Liver (tissue), 9 donors: ENCODE data around the gene CYB5RL. TPM values are rescaled to one million over a fixed set of nuclear protein-coding genes. Genes with fewer than 3 reads are reported as not detected.

Experiments used
- DNase-seq: peaks from one replicate; pipeline ENCODE4 v3.0.0-alpha.2; 2017; ENCODE audit warnings: low spot score
- H3K27ac ChIP-seq, 2 donors: one replicate each; pipeline ENCODE4 v1.7.0; 2013; ENCODE audit warnings: inconsistent platforms in 2 of 2, low read length in 2 of 2, control low read depth in 1 of 2, low read depth in 1 of 2, mild to moderate bottlenecking in 1 of 2
- H3K27me3 ChIP-seq, 4 donors: one replicate each; pipeline versions ENCODE4 v1.6.1 to v1.7.0; 2013; ENCODE audit warnings: low read length in 3 of 4, inconsistent platforms in 1 of 4, mild to moderate bottlenecking in 1 of 4, moderate library complexity in 1 of 4; ENCODE audit not compliant: control insufficient read depth in 4 of 4, insufficient read depth in 4 of 4
- H3K36me3 ChIP-seq, 4 donors: one replicate each; pipeline versions ENCODE4 v1.6.1 to v1.7.0; 2013; ENCODE audit warnings: low read length in 3 of 4, mild to moderate bottlenecking in 3 of 4, low read depth in 1 of 4, moderate library complexity in 1 of 4; ENCODE audit not compliant: control insufficient read depth in 4 of 4, insufficient read depth in 3 of 4
- H3K4me1 ChIP-seq, 4 donors: one replicate each; pipeline versions ENCODE4 v1.6.1 to v1.7.0; 2013; ENCODE audit warnings: low read length in 3 of 4, mild to moderate bottlenecking in 3 of 4, moderate library complexity in 1 of 4; ENCODE audit not compliant: control insufficient read depth in 4 of 4, insufficient read depth in 4 of 4
- H3K4me3 ChIP-seq, 3 donors: one replicate each; pipeline versions ENCODE4 v1.6.1 to v1.7.0; 2013; ENCODE audit warnings: low read length in 3 of 3, control low read depth in 1 of 3, low read depth in 1 of 3, mild to moderate bottlenecking in 1 of 3
- H3K9ac ChIP-seq, 2 donors: one replicate each; pipeline ENCODE4 v1.7.0; 2013; ENCODE audit warnings: low read length in 2 of 2, mild to moderate bottlenecking in 2 of 2, moderate library complexity in 2 of 2, control low read depth in 1 of 2, low read depth in 1 of 2
- H3K9me3 ChIP-seq, 4 donors: one replicate each; pipeline versions ENCODE4 v1.6.1 to v1.7.0; 2013; ENCODE audit warnings: low read length in 3 of 4; ENCODE audit not compliant: control insufficient read depth in 4 of 4
- EGR1 ChIP-seq, 2 donors: IDR thresholded peaks; 2 replicates each; pipeline ENCODE4 v1.6.1; 2016 to 2018; ENCODE audit warnings: antibody characterized with exemption in 2 of 2, low read depth in 2 of 2
- FOXA2 ChIP-seq: IDR thresholded peaks from 2 replicates; pipeline ENCODE4 v1.6.1; 2016; ENCODE audit warnings: antibody characterized with exemption
- GABPA ChIP-seq, 2 donors: IDR thresholded peaks in 1 of 2; conservative IDR thresholded peaks in 1 of 2; 2 replicates each; pipeline ENCODE4 v1.6.1; 2016; ENCODE audit warnings: antibody characterized with exemption in 2 of 2, mild to moderate bottlenecking in 1 of 2, moderate library complexity in 1 of 2
- HNF4A ChIP-seq, 2 donors: conservative IDR thresholded peaks; 2 replicates each; pipeline ENCODE4 v1.6.1; 2016; ENCODE audit warnings: antibody characterized with exemption in 2 of 2, mild to moderate bottlenecking in 2 of 2
- HNF4G ChIP-seq: IDR thresholded peaks from 2 replicates; pipeline ENCODE4 v1.6.1; 2016; ENCODE audit warnings: antibody characterized with exemption
- JUND ChIP-seq, 2 donors: IDR thresholded peaks; 2 replicates each; pipeline ENCODE4 v1.6.1; 2016; ENCODE audit warnings: antibody characterized with exemption in 2 of 2
- NR2F2 ChIP-seq: IDR thresholded peaks from 2 replicates; pipeline ENCODE4 v1.6.1; 2016; ENCODE audit warnings: antibody characterized with exemption
- RAD21 ChIP-seq, 2 donors: IDR thresholded peaks; 2 replicates each; pipeline ENCODE4 v1.6.1; 2016; ENCODE audit warnings: antibody characterized with exemption in 2 of 2, mild to moderate bottlenecking in 2 of 2
- RXRA ChIP-seq, 2 donors: IDR thresholded peaks; 2 replicates each; pipeline ENCODE4 v1.6.1; 2017 to 2018; ENCODE audit warnings: antibody characterized with exemption in 2 of 2, mild to moderate bottlenecking in 1 of 2
- SP1 ChIP-seq: IDR thresholded peaks from 2 replicates; pipeline ENCODE4 v1.6.1; 2018; ENCODE audit warnings: antibody characterized with exemption, mild to moderate bottlenecking
- TAF1 ChIP-seq: conservative IDR thresholded peaks from 2 replicates; pipeline ENCODE4 v1.6.1; 2016; ENCODE audit warnings: antibody characterized with exemption, mild to moderate bottlenecking
- YY1 ChIP-seq: IDR thresholded peaks from 2 replicates; pipeline ENCODE4 v1.6.1; 2016; ENCODE audit warnings: antibody characterized with exemption, mild to moderate bottlenecking
- WGBS: extraction: QIAGEN DNeasy Blood & Tissue Kit; methylation state at CpG from one replicate; pipeline ENCODE4 v1.1.7; 2013; 5-methylcytosine and 5-hydroxymethylcytosine counted together
- polyA plus RNA-seq, 2 donors: library from polyadenylated mRNA; stranded (reverse) in 1 of 2; unstranded in 1 of 2; fragments of 200-250 nt in 1 of 2; fragments of >200 nt in 1 of 2; fragmentation: Nextera tagmentation in 1 of 2; extraction: Ambion mirVana in 1 of 2; gene quantifications; one replicate each; pipeline versions ENCODE4 v1.2.1 to v1.2.3, GENCODE V29; 2013 to 2015
- total RNA-seq, 2 donors: library from RNA; depleted of rRNA; stranded (reverse); fragments of >200 nt; gene quantifications; one replicate each; pipeline ENCODE4 v1.2.3, GENCODE V29; 2014
- TF ChIP-seq, protein P1 (sequence below): IDR thresholded peaks from 2 replicates; pipeline ENCODE4 v1.6.1; 2016; ENCODE audit warnings: antibody characterized with exemption
- TF ChIP-seq, protein P2 (sequence below): IDR thresholded peaks from 2 replicates; pipeline ENCODE4 v1.6.1; 2016; ENCODE audit warnings: antibody characterized with exemption
- TF ChIP-seq, protein P3 (sequence below): IDR thresholded peaks from 2 replicates; pipeline ENCODE4 v1.6.1; 2016; ENCODE audit warnings: antibody characterized with exemption
- TF ChIP-seq, protein P4 (sequence below): IDR thresholded peaks from 2 replicates; pipeline ENCODE4 v1.6.1; 2016; ENCODE audit warnings: antibody characterized with exemption, mild to moderate bottlenecking
- TF ChIP-seq, protein P5 (sequence below): fragments of 150-350 bp; IDR thresholded peaks from 2 replicates; pipeline ENCODE4 v1.5.1; 2017; ENCODE audit warnings: improper control_type of control experiment, low read depth, low read length; ENCODE audit not compliant: missing input control
- donor health status: healthy.
- donor health status: healthy.
- donor health status: healthy.
- donor health status: healthy.
- donor health status: healthy.

Gene CYB5RL
- total and polyA plus RNA-seq, 4 donors: 1.5 to 4.5 (median 2.5) TPM

DNA sequence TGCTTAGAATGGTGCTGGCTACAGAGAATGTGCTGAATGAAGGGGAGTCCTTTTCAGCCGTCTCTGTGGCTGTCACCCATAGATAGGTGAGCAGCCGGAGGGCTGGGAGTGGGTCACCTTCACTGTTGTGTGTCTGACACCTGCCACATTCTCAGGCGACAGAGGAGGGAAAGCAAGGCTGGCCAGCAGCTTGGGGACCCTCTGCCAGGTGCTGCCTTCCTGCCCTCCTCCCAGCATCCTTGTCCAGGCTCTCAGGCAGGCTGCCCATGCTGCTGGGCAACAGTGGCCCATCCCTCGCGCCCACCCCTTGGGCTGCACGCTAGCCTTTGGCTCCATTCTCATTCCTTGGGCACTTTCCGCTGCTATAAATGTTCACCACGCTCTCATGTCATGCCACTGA, 22.1 kb downstream of the CYB5RL start:
- Histone ChIP-seq H3K4me1 (peaks cover 0 to 10% (median 7%) of the 10 kb centered on the region in 4 donors), H3K27me3 (no peaks in the 10 kb centered on the region), H3K36me3 (peaks cover 0 to 2% (median 0%) of the 10 kb centered on the region in 4 donors), H3K9ac (no peak overlapping the region), H3K9me3 (no peaks in the 10 kb centered on the region), H3K27ac (no peak overlapping the region), H3K4me3 (no peak overlapping the region)
- TF ChIP-seq, protein P1, sequence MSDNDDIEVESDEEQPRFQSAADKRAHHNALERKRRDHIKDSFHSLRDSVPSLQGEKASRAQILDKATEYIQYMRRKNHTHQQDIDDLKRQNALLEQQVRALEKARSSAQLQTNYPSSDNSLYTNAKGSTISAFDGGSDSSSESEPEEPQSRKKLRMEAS: no peak
- no peak for TF ChIP-seq FOXA2
- DNase-seq: no peak
- WGBS: 97% methylated on average over 8 of the region's 8 CpGs

DNA sequence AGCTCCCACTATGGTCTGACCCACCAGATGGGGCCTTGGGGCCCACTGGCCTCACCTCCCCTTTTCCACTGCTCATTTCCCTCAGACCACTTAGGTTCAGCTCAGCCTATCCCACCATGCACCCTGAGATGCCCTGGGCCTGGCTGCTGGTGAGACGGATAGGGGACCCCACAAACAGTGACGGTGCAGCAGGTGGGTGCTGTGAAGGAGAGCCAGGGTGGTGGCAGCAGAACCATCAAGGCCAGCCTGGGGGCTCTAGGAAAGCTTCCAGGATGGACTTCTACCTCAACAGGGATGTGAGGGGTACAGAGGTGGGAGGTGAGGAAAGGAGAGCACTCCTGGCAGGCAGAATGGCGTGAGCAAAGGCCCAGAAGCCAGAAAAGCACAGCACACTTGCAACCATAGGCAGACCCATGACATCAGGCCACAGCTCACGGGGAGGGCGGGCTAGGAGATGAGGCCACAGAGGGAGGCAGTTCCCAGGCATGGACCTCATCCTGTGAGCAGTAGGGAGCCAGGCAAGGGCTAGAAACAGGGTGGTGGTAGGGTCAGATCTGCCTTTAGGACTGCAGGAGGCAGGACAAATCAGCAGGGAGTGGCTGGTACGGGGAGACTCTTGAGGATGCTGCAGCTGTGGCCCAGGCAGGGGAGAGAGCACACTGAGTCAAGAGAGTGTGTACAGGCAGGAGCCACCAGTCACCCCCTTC, 23.1 kb downstream of the CYB5RL start:
- no peaks in the 10 kb centered on the region for H3K9me3 ChIP-seq
- WGBS: 98% methylated on average over 6 of the region's 6 CpGs
- no peak overlapping the region for H3K4me3 ChIP-seq
- H3K27ac ChIP-seq: no peak overlapping the region
- no peak for DNase-seq
- no peaks in the 10 kb centered on the region for H3K27me3 ChIP-seq
- peaks cover 0 to 11% (median 8%) of the 10 kb centered on the region in 4 donors for H3K4me1 ChIP-seq
- TF ChIP-seq YY1 (no peak), FOXA2 (no peak), RXRA (IDR thresholded peaks at IDR 0.05) (no peak), HNF4G (no peak), HNF4A (conservative IDR thresholded peaks at IDR 0.05) (no peak), SP1 (no peak), NR2F2 (no peak), JUND (IDR thresholded peaks at IDR 0.05) (no peak), EGR1 (IDR thresholded peaks at IDR 0.05; ENCODE audit: low read depth in 2 of 2) (no peak), TAF1 (no peak), GABPA (IDR thresholded peaks at IDR 0.05 in 1 of 2, conservative IDR thresholded peaks at IDR 0.05 in 1 of 2) (no peak), RAD21 (IDR thresholded peaks at IDR 0.05) (no peak)
- TF ChIP-seq, protein P2, sequence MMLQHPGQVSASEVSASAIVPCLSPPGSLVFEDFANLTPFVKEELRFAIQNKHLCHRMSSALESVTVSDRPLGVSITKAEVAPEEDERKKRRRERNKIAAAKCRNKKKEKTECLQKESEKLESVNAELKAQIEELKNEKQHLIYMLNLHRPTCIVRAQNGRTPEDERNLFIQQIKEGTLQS: no peak
- TF ChIP-seq, protein P1: no peak
- TF ChIP-seq, protein P3, sequence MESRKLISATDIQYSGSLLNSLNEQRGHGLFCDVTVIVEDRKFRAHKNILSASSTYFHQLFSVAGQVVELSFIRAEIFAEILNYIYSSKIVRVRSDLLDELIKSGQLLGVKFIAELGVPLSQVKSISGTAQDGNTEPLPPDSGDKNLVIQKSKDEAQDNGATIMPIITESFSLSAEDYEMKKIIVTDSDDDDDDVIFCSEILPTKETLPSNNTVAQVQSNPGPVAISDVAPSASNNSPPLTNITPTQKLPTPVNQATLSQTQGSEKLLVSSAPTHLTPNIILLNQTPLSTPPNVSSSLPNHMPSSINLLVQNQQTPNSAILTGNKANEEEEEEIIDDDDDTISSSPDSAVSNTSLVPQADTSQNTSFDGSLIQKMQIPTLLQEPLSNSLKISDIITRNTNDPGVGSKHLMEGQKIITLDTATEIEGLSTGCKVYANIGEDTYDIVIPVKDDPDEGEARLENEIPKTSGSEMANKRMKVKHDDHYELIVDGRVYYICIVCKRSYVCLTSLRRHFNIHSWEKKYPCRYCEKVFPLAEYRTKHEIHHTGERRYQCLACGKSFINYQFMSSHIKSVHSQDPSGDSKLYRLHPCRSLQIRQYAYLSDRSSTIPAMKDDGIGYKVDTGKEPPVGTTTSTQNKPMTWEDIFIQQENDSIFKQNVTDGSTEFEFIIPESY: no peak
- TF ChIP-seq, protein P4, sequence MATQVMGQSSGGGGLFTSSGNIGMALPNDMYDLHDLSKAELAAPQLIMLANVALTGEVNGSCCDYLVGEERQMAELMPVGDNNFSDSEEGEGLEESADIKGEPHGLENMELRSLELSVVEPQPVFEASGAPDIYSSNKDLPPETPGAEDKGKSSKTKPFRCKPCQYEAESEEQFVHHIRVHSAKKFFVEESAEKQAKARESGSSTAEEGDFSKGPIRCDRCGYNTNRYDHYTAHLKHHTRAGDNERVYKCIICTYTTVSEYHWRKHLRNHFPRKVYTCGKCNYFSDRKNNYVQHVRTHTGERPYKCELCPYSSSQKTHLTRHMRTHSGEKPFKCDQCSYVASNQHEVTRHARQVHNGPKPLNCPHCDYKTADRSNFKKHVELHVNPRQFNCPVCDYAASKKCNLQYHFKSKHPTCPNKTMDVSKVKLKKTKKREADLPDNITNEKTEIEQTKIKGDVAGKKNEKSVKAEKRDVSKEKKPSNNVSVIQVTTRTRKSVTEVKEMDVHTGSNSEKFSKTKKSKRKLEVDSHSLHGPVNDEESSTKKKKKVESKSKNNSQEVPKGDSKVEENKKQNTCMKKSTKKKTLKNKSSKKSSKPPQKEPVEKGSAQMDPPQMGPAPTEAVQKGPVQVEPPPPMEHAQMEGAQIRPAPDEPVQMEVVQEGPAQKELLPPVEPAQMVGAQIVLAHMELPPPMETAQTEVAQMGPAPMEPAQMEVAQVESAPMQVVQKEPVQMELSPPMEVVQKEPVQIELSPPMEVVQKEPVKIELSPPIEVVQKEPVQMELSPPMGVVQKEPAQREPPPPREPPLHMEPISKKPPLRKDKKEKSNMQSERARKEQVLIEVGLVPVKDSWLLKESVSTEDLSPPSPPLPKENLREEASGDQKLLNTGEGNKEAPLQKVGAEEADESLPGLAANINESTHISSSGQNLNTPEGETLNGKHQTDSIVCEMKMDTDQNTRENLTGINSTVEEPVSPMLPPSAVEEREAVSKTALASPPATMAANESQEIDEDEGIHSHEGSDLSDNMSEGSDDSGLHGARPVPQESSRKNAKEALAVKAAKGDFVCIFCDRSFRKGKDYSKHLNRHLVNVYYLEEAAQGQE: no peak
- TF ChIP-seq, protein P5, sequence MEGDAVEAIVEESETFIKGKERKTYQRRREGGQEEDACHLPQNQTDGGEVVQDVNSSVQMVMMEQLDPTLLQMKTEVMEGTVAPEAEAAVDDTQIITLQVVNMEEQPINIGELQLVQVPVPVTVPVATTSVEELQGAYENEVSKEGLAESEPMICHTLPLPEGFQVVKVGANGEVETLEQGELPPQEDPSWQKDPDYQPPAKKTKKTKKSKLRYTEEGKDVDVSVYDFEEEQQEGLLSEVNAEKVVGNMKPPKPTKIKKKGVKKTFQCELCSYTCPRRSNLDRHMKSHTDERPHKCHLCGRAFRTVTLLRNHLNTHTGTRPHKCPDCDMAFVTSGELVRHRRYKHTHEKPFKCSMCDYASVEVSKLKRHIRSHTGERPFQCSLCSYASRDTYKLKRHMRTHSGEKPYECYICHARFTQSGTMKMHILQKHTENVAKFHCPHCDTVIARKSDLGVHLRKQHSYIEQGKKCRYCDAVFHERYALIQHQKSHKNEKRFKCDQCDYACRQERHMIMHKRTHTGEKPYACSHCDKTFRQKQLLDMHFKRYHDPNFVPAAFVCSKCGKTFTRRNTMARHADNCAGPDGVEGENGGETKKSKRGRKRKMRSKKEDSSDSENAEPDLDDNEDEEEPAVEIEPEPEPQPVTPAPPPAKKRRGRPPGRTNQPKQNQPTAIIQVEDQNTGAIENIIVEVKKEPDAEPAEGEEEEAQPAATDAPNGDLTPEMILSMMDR: no peak
- no peak overlapping the region for H3K9ac ChIP-seq
- no peaks in the 10 kb centered on the region for H3K36me3 ChIP-seq
